Large intestine (tissue), 3 donors: Measurements from ENCODE around the gene BCL2. TPM values are rescaled to one million over a fixed set of nuclear protein-coding genes. Genes with fewer than 3 reads are reported as not detected.

ENCODE experiments used
- DNase-seq, 2 donors: peaks; one replicate each; pipeline versions ENCODE4 v3.0.0 to v3.0.0-alpha.2; 2013
- H3K27ac ChIP-seq: one replicate; pipeline ENCODE4 v1.5.1; 2013; ENCODE audit warnings: low read length
- H3K27me3 ChIP-seq: 2 replicates; pipeline ENCODE4 v1.6.1; 2013; ENCODE audit warnings: low read length; ENCODE audit not compliant: control insufficient read depth, insufficient read depth
- H3K36me3 ChIP-seq: 2 replicates; pipeline ENCODE4 v1.6.1; 2013; ENCODE audit warnings: low read length; ENCODE audit not compliant: control insufficient read depth, insufficient read depth
- H3K4me1 ChIP-seq: one replicate; pipeline ENCODE4 v1.6.1; 2013; ENCODE audit warnings: low read length; ENCODE audit not compliant: control insufficient read depth, insufficient read depth
- H3K4me3 ChIP-seq: one replicate; pipeline ENCODE4 v1.5.1; 2013; ENCODE audit warnings: low read length
- H3K9me3 ChIP-seq: one replicate; pipeline ENCODE4 v1.6.1; 2013; ENCODE audit warnings: mild to moderate bottlenecking, low read depth, low read length, moderate library complexity; ENCODE audit not compliant: control insufficient read depth
- WGBS: methylation state at CpG from one replicate; pipeline ENCODE4 v1.1.5; 2013; ENCODE audit warnings: low lambda C conversion rate; ENCODE audit not compliant: insufficient coverage; 5-methylcytosine and 5-hydroxymethylcytosine counted together
- polyA plus RNA-seq: library from polyadenylated mRNA; unstranded; fragments of 120-200 nt; gene quantifications from one replicate; pipeline ENCODE4 v1.2.1, GENCODE V29; 2013

BCL2 gene
- polyA plus RNA-seq, 1 donor = 8.8 TPM

GRCh38 chr18:63311118-63312018, 8.2 kb downstream of the BCL2 start:
- H3K27me3 ChIP-seq = no peaks in the 10 kb centered on the region
- WGBS = no CpG with 5 or more reads among the region's 8 CpGs
- H3K36me3 ChIP-seq = no peaks in the 10 kb centered on the region
- H3K9me3 ChIP-seq = no peaks in the 10 kb centered on the region
- H3K4me1 ChIP-seq = peaks cover 4% of the 10 kb centered on the region
- no peak for DNase-seq
- no peak overlapping the region for H3K27ac ChIP-seq
- H3K4me3 ChIP-seq = no peak overlapping the region

- Histone ChIP-seq H3K27ac (no peak overlapping the region), H3K4me3 (no peak overlapping the region), H3K4me1 (peaks cover 4% of the 10 kb centered on the region), H3K9me3 (no peaks in the 10 kb centered on the region), H3K36me3 (no peaks in the 10 kb centered on the region), H3K27me3 (no peaks in the 10 kb centered on the region)
- WGBS = 80% methylated on average over 1 of the region's 5 CpGs
- DNase-seq = no peak
These were observed 10.1 kb downstream of the BCL2 start for GRCh38 chr18:63309422-63309821.

DNA sequence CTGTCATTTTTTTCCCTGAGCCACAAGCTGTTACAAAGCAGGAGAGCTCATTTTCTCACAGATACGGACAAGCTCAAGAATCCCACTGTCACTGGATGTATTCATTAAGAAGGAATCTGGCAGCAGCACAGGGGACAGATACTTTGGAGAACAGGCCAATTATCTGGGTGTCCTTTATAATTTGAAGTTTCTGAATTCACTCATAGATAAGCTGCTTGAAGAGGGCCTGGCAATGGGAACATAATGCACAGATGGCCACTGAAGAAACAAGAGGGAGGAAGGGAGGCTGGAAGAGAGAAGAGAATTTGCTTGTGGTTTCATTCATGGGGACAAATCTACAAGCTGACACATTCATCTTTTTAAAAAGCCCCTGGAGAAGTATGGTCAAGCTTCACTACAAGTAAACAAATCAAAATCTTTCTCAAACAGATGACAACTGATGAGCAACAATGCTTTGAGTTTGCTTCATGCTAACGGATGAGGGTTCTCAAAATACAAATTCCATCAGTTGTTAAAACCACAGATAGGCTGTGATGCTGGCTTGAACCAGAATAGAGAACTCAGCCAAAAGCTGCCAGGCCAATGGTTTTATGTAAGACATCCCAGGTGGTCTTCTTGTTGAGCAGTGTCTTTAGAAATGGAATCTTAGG, 11.9 kb downstream of the BCL2 start:
- no peak overlapping the region for H3K4me3 ChIP-seq
- no peaks in the 10 kb centered on the region for H3K36me3 ChIP-seq
- DNase-seq = no peak
- WGBS = no CpG with 5 or more reads among the region's 2 CpGs
- no peak overlapping the region for H3K27ac ChIP-seq
- H3K9me3 ChIP-seq = no peaks in the 10 kb centered on the region
- peaks cover 2% of the 10 kb centered on the region for H3K4me1 ChIP-seq
- H3K27me3 ChIP-seq = no peaks in the 10 kb centered on the region

DNA sequence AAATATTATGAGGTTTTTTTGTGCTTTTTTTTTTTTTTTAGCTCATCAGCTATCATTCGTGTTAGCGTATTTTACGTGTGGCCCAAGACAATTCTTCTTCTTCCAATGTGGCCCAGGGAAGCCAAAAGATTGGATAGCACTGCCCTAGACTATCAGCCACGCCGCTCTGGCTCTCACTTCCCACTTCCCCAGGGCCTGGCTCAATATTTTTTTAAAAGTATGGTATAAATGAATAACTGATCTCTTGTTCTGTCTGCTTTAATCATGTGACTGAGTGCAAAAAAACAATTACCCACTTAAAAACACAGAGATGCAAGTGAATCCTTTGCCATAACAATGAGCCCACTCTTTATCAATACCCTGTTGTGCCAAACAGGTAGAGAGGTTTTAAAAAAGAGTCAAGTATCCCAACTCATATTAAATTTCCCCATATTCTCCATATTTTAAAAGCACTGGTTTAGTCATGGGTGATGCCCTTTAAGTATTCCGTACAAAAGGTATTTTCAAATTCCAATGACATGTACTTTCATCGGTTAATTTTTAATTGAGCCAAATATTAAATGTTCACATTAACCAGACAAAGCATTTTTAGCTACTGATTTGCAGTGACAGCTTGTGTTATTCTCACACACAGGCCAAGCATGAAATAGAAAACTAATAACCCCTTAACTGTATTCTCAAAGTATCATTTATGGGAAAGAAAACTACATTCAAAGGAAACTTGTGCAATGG, 12.6 kb downstream of the BCL2 start:
- no peaks in the 10 kb centered on the region for H3K9me3 ChIP-seq
- 85% methylated on average over 2 of the region's 7 CpGs for WGBS
- H3K4me1 ChIP-seq = peaks cover 2% of the 10 kb centered on the region
- no peaks in the 10 kb centered on the region for H3K27me3 ChIP-seq
- H3K36me3 ChIP-seq = no peaks in the 10 kb centered on the region
- no peak overlapping the region for H3K4me3 ChIP-seq
- DNase-seq = no peak
- H3K27ac ChIP-seq = no peak overlapping the region

- H3K9me3 ChIP-seq = no peaks in the 10 kb centered on the region
- no peak overlapping the region for H3K27ac ChIP-seq
- H3K27me3 ChIP-seq = no peaks in the 10 kb centered on the region
- no CpG with 5 or more reads among the region's 6 CpGs for WGBS
- peaks cover 2% of the 10 kb centered on the region for H3K4me1 ChIP-seq
- no peak for DNase-seq
- no peak overlapping the region for H3K4me3 ChIP-seq
- no peaks in the 10 kb centered on the region for H3K36me3 ChIP-seq
These were observed 13.3 kb downstream of the BCL2 start for GRCh38 chr18:63306249-63306648.

DNA sequence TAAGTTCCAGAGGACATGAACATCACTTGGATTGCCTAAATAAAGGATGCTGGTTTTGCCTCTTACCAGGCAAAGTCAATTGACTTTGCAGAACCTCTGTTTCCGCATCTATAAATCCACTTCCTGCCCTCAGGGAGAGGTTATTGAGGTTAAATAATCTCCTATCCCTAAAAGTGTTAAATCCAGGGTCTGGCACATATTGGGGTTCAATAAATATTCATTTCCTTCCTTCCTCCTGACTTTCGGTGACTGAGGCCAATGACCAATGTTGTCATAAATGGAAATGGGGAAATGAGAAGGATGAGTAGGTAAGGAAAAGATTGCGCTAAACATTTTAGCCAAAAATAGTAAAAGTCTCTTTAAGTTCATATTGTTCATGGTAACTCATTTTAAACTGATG, 16.0 kb downstream of the BCL2 start:
- no peak overlapping the region for H3K27ac ChIP-seq
- WGBS = no CpG with 5 or more reads among the region's 3 CpGs
- no peak overlapping the region for H3K4me3 ChIP-seq
- DNase-seq = no peak
- H3K27me3 ChIP-seq = no peaks in the 10 kb centered on the region
- H3K36me3 ChIP-seq = no peaks in the 10 kb centered on the region
- H3K4me1 ChIP-seq = peaks cover 13% of the 10 kb centered on the region
- no peaks in the 10 kb centered on the region for H3K9me3 ChIP-seq

DNA sequence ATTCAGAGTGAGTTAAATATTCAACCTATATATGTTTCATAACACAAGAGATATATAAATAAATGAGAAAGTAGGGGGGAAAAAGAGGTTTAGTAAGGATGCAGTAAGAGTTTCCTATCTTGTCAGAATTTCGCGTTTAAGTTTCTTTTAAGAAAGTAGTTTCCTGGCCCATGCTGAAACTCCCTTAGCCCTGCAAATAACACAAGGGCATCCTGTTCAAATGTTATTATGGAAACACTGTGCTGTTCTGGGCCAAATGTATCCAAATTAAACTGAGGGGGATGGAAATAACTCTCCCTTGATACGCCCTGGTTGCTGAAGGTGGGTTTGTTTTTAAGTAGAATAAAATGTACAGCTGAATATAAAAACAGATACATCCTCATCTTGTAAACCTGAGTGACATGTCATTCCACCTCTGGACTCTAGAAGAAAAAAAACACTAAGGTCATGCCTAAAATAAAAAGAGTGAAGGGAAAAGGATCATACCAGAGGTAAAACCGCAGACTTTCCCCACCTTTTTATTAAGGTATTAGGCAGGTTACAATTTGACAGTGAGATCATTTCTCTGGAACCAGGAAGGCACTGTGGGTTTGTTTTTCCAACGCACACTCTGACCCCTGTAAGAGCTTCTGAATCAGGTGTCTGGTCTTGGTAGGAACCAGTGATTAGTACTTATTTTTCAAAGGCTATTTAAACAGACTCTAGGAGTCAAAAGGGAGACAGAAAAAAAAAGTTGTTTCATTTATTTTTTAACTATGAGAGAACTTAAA, 16.7 kb downstream of the BCL2 start:
- no peaks in the 10 kb centered on the region for H3K9me3 ChIP-seq
- no peaks in the 10 kb centered on the region for H3K27me3 ChIP-seq
- H3K36me3 ChIP-seq = no peaks in the 10 kb centered on the region
- H3K4me1 ChIP-seq = peaks cover 21% of the 10 kb centered on the region
- no CpG with 5 or more reads among the region's 5 CpGs for WGBS
- peak in 1 of 2 donors; percentile 39 for DNase-seq
- no peak overlapping the region for H3K4me3 ChIP-seq
- no peak overlapping the region for H3K27ac ChIP-seq

DNA sequence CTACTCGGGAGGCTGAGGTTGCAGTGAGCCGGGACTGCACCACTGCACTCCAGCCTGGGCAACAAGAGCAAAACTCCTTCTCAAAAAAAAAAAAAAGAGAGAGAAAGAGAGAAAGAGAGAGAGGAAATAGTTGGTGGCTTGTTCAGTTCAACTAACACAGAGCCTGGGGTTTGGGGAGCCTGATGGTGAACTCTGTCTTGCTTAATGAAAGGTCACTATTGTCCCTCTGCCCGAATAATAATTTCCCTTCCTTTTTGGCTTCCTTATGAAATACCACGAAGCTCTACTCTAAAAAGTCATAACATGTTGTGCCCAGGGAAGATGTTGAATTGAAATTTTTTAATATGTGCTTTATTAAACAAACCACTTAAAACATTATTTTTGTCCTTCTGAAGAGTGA, 17.3 kb downstream of the BCL2 start:
- WGBS = no CpG with 5 or more reads among the region's 4 CpGs
- no peaks in the 10 kb centered on the region for H3K9me3 ChIP-seq
- H3K4me3 ChIP-seq = no peak overlapping the region
- H3K36me3 ChIP-seq = no peaks in the 10 kb centered on the region
- peaks cover 25% of the 10 kb centered on the region for H3K4me1 ChIP-seq
- no peak overlapping the region for H3K27ac ChIP-seq
- no peak for DNase-seq
- H3K27me3 ChIP-seq = no peaks in the 10 kb centered on the region

GRCh38 chr18:63301434-63301833, 18.1 kb downstream of the BCL2 start:
- Histone ChIP-seq H3K36me3 (no peaks in the 10 kb centered on the region), H3K9me3 (no peaks in the 10 kb centered on the region)

More at GRCh38 chr18:63301434-63301833, 18.1 kb downstream of the BCL2 start:
- Histone ChIP-seq H3K27me3 (no peaks in the 10 kb centered on the region), H3K4me1 (peaks cover 25% of the 10 kb centered on the region), H3K4me3 (no peak overlapping the region), H3K27ac (no peak overlapping the region)
- 87% methylated on average over 5 of the region's 9 CpGs for whole genome bisulfite sequencing
- no peak for DNase-seq
